Panc1 (cell line): Measurements from ENCODE around the gene SRBD1. TPM values are rescaled to one million over a fixed set of nuclear protein-coding genes. Genes with fewer than 3 reads are reported as not detected.

Experiments
- ATAC-seq: fragments of 200-7000 bp; cut with Tn5 transposase; 2 replicates; pipeline ENCODE4 v1.9.1; 2020; ENCODE audit warnings: mild to moderate bottlenecking, moderate library complexity
- BruUV-seq: library from RNA; stranded (reverse); fragments of 400-500 nt; replicated peaks from 2 replicates; lab custom pipeline; 2021; lab: Mats Ljungman, UMichigan
- CTCF ChIA-PET: fragments of 300-600 bp; sonication (Branson Sonifier 250); formaldehyde crosslinking; loops from one replicate; lab custom pipeline; 2022; ENCODE audit warnings: antibody characterized with exemption; lab: Charles Lee
- POLR2A ChIA-PET: fragments of 300-600 bp; sonication (Branson Sonifier 250); formaldehyde crosslinking; loops from one replicate; lab custom pipeline; 2022; ENCODE audit warnings: antibody characterized with exemption; lab: Charles Lee
- DNase-seq: peaks from one replicate; pipeline ENCODE4 v3.0.0-alpha.2; 2010; ENCODE audit warnings: low read depth, low spot score
- H3K27ac ChIP-seq: 2 replicates; pipeline ENCODE4 v1.5.1; 2011; ENCODE audit warnings: mild to moderate bottlenecking, low read length, inconsistent platforms
- H3K27me3 ChIP-seq: fragments of 200-500 bp; sonication (Bioruptor generic); 2 replicates; pipeline ENCODE4 v1.6.0; 2014; ENCODE audit warnings: low read length, inconsistent platforms; ENCODE audit not compliant: control insufficient read depth, insufficient read depth
- H3K36me3 ChIP-seq: fragments of 200-500 bp; sonication (Bioruptor generic); 2 replicates; pipeline ENCODE4 v1.5.1; 2014; ENCODE audit warnings: inconsistent platforms, mild to moderate bottlenecking, low read length, moderate library complexity; ENCODE audit not compliant: control insufficient read depth, insufficient read depth
- H3K4me1 ChIP-seq: 2 replicates; pipeline ENCODE4 v1.5.1; 2011; ENCODE audit warnings: inconsistent platforms, mild to moderate bottlenecking, low read length, moderate library complexity; ENCODE audit not compliant: control insufficient read depth, insufficient read depth
- H3K4me3 ChIP-seq, 2 experiments: 2 replicates each; pipeline ENCODE4 v1.5.1; 2011 to 2012; ENCODE audit warnings: low read depth in 2 of 2, low read length in 2 of 2, mild to moderate bottlenecking in 2 of 2, inconsistent platforms in 1 of 2, moderate library complexity in 1 of 2
- H3K9me3 ChIP-seq: fragments of 200-500 bp; sonication (Bioruptor generic); 2 replicates; pipeline ENCODE4 v1.5.1; 2014; ENCODE audit warnings: low read depth, mild to moderate bottlenecking, inconsistent platforms, low read length, moderate library complexity; ENCODE audit not compliant: control insufficient read depth, insufficient read depth
- POLR2AphosphoS5 ChIP-seq: IDR thresholded peaks from 2 replicates; pipeline ENCODE4 v1.6.1; 2012; ENCODE audit warnings: mild to moderate bottlenecking, low read depth, low read length, moderate library complexity
- REST ChIP-seq, 2 experiments: IDR thresholded peaks; 2 replicates each; pipeline ENCODE4 v1.6.1; 2011 to 2012; ENCODE audit warnings: low read depth in 2 of 2, control low read depth in 1 of 2, low read length in 1 of 2, mild to moderate bottlenecking in 1 of 2, moderate library complexity in 1 of 2; ENCODE audit not compliant: insufficient read depth in 1 of 2
- SIN3A ChIP-seq: IDR thresholded peaks from 2 replicates; pipeline ENCODE4 v1.6.1; 2012; ENCODE audit warnings: low read depth, mild to moderate bottlenecking, low read length, moderate library complexity, borderline replicate concordance; ENCODE audit not compliant: insufficient read depth
- TCF7L2 ChIP-seq: IDR thresholded peaks from 2 replicates; pipeline ENCODE4 v1.6.1; 2011; ENCODE audit warnings: mild to moderate bottlenecking, low read depth, low read length, inconsistent platforms
- in situ Hi-C: cut with HindIII; loops from 2 replicates; pipeline ENCODE4 v1.10.0; 2016; ENCODE audit warnings: low sequenced_read_pairs, low pct_unique_long_range_greater_than_20kb
- intact Hi-C: fragments of 100-400 bp; cut with micrococcal nuclease; formaldehyde crosslinking; loops from one replicate; pipeline ENCODE4 v1.10.0; 2022; ENCODE audit not compliant: unreplicated experiment
- total RNA-seq: library from RNA; stranded (reverse); gene quantifications from one replicate; pipeline ENCODE4 v1.2.1, GENCODE V29; 2021; ENCODE audit not compliant: unreplicated experiment
- TF ChIP-seq, protein P1 (sequence below): fragments of 450-650 bp; IDR thresholded peaks from 2 replicates; pipeline ENCODE4 v1.5.1; 2017; ENCODE audit warnings: mild to moderate bottlenecking

The SRBD1 gene
- total RNA-seq, 1 experiment from 2014 or later: 9.7 TPM

GRCh38 chr2:45614330-45614729 lies 3.3 kb upstream of the SRBD1 start:
- no peak overlapping the region for H3K4me3 ChIP-seq
- no peaks in the 10 kb centered on the region; the same call in 1 of the 2 replicates for H3K36me3 ChIP-seq
- BruUV-seq: no TSS peak
- DNase-seq (no peak), ATAC-seq (no peak)
- in situ Hi-C loops: no loop called here
- CTCF ChIA-PET: no interaction called here
- peaks cover 21% of the 10 kb centered on the region for H3K4me1 ChIP-seq
- no peak for TF ChIP-seq TCF7L2
- TF ChIP-seq REST (IDR thresholded peaks at IDR 0.05; ENCODE audit: insufficient read depth in 1 of 2, low read depth in 2 of 2, low read length in 1 of 2): no peak
- TF ChIP-seq, protein P1, sequence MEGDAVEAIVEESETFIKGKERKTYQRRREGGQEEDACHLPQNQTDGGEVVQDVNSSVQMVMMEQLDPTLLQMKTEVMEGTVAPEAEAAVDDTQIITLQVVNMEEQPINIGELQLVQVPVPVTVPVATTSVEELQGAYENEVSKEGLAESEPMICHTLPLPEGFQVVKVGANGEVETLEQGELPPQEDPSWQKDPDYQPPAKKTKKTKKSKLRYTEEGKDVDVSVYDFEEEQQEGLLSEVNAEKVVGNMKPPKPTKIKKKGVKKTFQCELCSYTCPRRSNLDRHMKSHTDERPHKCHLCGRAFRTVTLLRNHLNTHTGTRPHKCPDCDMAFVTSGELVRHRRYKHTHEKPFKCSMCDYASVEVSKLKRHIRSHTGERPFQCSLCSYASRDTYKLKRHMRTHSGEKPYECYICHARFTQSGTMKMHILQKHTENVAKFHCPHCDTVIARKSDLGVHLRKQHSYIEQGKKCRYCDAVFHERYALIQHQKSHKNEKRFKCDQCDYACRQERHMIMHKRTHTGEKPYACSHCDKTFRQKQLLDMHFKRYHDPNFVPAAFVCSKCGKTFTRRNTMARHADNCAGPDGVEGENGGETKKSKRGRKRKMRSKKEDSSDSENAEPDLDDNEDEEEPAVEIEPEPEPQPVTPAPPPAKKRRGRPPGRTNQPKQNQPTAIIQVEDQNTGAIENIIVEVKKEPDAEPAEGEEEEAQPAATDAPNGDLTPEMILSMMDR: no peak
- TF ChIP-seq POLR2AphosphoS5: no peak
- no peak for TF ChIP-seq SIN3A
- no peaks in the 10 kb centered on the region for H3K27me3 ChIP-seq
- no peaks in the 10 kb centered on the region for H3K9me3 ChIP-seq
- intact Hi-C loops: no loop called here
- no peak overlapping the region for H3K27ac ChIP-seq
- POLR2A ChIA-PET: interaction anchor here (0.7 to 0.8 kb wide), 2 partner anchors 153 to 194 kb away, joined by 4 to 8 read pairs; no protein-coding TSS in a partner anchor

GRCh38 chr2:45612731-45613130 lies 1.7 kb upstream of the SRBD1 start:
- Histone ChIP-seq H3K9me3 (no peaks in the 10 kb centered on the region), H3K36me3 (no peaks in the 10 kb centered on the region; the same call in 1 of the 2 replicates), H3K4me1 (peaks cover 21% of the 10 kb centered on the region), H3K27ac (no peak overlapping the region), H3K4me3 (no peak overlapping the region), H3K27me3 (no peaks in the 10 kb centered on the region)
- intact Hi-C loops (no loop called here), in situ Hi-C loops (no loop called here)
- CTCF ChIA-PET: no interaction called here
- ATAC-seq: no peak
- DNase-seq: no peak
- POLR2A ChIA-PET: no interaction called here
- no peak for TF ChIP-seq TCF7L2
- TF ChIP-seq REST (IDR thresholded peaks at IDR 0.05; ENCODE audit: insufficient read depth in 1 of 2, low read depth in 2 of 2, low read length in 1 of 2): no peak
- no peak for TF ChIP-seq POLR2AphosphoS5
- no TSS peak for BruUV-seq
